IPS-NIHi7 (cell line): Measurements from ENCODE around the gene CCNB2.
"Not testable (repeated sequence)": the region's sequence is repeated elsewhere in the genome, so short reads cannot be mapped to it uniquely, and the experiment has no call there.

Source experiments
- DNase-seq: peaks from one replicate; pipeline ENCODE4 v3.0.0; 2012; ENCODE audit warnings: mixed read lengths; ENCODE audit errors: extremely low spot score

The CCNB2 gene

GRCh38 chr15:59133929-59134427 lies 29.0 kb downstream of the CCNB2 start:
- DNase-seq: no peak

- no peak for DNase-seq
These were observed 32.6 kb downstream of the CCNB2 start for GRCh38 chr15:59137566-59137965.

DNA sequence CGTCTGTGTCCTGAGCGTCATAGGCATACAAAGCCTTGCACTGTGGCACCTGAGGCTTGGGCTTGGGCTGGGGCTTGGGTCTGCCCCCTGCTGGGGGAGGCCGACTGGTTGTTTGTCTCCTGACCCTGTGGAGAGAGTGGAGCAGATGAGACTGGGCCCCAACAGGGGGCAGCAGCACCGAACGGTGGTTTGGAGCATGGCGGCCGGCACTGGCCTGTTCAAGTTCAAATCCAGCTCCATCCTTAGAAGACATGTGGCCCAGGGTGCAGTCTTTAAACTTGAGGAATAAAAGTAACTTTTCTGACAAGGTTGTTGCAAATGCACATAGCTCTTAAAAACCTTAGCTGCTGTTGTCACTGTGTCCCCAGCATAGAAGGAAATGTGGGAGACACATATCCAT lies 33.3 kb downstream of the CCNB2 start:
- peak; percentile 93 for DNase-seq

DNA sequence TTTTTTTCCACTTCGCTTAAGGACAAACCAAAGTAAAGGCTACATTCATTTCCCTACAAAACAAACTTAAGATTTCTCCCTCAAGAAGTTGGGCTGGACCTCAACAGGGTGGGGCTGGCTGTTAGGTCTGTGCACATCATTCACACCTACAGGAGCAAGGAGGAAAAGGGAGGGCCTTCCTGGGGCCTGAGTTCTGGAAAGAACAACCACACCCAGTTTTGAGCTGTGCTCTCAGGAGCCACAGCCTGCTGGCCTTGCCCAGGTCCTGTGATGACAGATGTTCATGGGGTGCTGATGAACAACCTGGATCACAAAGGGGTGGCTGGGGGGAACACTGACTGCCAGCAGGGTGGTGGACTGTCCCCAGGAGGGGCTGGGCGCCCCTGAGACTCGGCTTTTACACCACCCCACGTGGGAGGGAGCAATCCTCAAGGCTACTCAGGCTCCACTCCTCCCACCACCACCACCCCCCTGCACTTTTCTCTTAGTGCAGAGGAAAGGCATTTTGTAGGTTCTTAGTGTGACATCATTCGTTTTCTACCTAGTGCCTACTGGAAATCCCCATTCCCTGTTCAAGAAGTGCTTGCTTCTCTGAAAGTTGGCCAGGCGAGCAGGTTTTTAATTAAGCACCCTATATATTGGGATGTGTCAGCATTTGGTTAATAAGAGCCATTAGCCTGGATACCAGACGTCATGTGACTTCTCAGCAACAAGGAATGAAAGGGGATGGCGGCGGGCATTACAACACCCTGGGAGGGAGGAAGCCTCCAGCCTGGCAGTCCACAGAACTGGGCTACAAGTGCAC lies 35.7 kb downstream of the CCNB2 start:
- DNase-seq: no peak

DNA sequence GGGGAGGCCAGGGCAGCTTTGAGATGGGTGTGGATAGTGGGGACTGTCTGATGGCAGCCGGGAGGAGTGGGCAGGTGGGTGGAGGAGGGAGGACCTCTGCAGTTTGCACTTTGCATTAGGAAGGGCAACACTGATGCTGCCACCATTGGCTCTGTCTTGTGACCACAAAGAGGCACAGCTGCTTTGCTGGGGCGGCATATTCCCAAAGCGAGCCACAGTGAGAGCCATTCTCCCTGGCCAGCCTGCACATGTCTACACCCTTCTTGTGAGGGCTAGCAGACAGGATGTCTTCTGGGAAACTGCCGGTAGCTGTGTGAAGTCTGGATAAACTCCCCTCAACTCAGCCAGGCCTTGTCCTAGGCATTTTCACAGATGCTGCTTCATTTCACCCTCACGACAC lies 38.3 kb downstream of the CCNB2 start:
- no peak for DNase-seq

DNA sequence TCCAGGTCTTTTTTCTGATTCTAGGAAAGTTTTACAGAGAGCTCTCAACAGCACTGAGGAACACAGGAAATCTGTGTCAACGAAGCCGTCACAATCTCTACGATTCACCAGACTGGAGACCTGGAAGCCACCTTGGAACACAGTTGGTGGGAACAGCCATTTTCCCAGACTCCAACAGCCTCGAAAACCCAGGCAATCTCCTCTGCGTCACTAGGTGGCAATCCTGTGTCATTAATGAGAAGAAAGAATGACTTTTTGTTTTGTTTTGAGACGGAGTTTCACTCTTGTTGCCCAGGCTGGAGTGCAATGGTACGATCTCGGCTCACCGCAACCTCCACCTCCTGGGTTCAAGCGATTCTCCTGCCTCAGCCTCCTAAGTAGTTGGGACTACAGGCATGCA lies 39.6 kb downstream of the CCNB2 start:
- DNase-seq: not testable (repeated sequence)

DNA sequence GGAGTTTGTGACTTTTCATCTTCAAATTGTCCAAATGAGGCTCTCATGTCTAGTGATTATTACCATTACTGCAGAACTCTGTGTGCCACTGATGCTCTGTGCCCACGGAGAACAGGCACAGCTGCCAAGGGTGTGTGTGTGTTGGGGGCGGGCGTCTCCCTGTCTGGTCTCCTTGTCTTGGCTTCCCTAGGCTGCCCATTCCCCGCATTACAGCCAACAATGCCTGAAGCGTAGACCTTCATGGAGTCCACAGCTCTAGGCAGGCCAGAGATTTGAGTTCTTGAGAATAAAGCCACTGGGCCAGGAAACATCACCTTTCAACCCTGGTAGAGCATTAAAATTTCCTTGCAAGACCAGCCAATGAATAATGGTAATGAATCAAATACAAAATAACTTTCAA lies 42.7 kb downstream of the CCNB2 start:
- DNase-seq: no peak

DNA sequence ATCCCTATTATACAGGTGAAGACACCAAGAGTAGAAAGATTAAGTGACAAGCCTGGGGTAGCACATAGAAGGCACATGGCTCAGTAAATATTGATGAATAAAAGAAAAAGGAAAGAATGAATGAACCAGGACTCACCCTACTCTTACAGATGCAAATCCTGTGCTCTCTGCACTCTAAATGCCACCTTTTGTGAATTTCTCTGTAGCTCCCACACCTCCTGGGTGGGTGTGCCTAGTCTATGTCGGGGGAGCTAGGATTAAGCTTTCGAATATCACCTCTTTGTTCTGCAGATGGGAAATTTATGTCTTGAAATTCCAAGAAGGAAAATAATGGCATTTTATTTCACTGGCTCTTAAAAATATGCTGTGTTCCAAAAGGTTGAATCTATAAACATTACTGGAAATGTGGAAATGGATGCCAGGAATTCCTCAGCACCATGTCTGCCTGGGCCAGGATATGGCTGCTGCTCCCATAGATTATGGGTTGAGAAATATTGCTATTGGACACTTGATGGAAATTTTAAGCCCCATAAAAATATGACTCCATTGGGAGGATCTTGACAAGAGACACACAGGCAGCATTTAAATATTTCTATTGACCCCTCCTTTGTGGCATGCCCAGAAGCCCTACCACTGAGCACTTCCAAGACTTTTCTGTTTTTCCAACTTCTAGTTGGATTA lies 43.3 kb downstream of the CCNB2 start:
- no peak for DNase-seq

- no peak for DNase-seq
These were observed 45.2 kb downstream of the CCNB2 start for GRCh38 chr15:59150185-59150584.

- no peak for DNase-seq
These were observed 47.9 kb downstream of the CCNB2 start for GRCh38 chr15:59152694-59153450.

- DNase-seq: no peak
These were observed 48.5 kb downstream of the CCNB2 start for GRCh38 chr15:59153466-59153865.

DNA sequence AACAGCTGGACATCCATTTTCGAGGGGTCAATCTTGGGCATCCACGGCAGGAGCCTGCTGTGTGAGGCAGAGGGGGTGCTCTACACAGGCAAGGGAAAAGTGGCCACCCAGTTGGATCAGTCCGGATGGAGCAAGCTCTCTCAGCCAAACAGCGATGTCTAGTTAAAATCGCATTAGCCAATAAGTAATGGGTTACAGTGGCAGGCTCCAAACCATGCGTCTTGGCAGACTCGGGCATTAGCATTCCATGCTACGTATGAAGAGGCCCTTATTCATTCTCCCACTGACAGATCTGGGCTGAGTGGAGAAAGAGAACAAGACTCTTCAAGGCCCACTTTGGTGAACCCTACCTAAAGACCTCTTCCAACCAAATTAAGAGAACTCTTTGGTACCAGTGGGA lies 49.3 kb downstream of the CCNB2 start:
- DNase-seq: no peak

GRCh38 chr15:59155431-59155830 lies 50.5 kb downstream of the CCNB2 start:
- no peak for DNase-seq

- DNase-seq: no peak
These were observed 52.5 kb downstream of the CCNB2 start for GRCh38 chr15:59157396-59157795.

DNA sequence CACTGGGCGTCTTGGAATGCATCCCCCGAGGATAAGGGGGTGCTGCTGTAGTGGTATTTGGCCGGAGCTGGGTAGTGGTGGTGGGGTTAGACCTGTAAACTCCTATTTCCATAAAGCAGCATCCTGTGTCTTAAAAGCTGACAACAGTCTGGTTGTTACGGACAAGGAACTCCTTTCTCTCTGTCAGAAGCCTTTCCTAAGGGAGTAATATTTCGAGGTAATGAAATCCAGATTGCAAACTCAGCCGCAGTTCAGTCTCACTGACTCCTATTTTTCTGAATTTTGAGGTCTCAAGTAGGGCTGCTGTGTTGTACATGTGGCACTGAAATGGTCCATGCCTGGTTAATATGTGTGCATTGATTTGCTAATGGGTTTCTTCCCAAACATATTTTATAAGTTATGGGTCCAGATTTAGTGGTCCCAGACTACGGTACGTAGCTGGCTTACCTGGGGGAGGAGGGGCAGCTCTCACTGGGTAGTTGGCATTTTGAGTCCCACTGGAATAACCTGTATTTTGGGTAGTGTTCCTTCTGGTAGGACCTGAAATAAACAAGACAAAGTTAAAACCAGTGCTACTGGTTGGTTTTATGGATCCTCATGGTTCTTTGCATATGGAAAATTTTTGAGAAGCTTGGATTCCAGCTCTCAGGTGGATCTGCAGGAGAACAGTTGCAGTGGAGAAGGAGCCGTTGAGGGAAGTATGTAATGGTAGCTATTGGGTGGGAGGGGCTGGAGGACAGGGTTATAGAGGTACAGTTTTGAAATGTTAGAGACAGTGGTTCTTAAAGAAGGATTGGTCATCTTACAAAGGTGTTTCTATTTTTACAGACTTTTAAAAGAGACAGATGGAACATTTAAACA lies 53.1 kb downstream of the CCNB2 start:
- DNase-seq: no peak

GRCh38 chr15:59158701-59159034 lies 53.7 kb downstream of the CCNB2 start:
- DNase-seq: no peak

- no peak for DNase-seq
These were observed 54.3 kb downstream of the CCNB2 start for GRCh38 chr15:59159210-59159609.

DNA sequence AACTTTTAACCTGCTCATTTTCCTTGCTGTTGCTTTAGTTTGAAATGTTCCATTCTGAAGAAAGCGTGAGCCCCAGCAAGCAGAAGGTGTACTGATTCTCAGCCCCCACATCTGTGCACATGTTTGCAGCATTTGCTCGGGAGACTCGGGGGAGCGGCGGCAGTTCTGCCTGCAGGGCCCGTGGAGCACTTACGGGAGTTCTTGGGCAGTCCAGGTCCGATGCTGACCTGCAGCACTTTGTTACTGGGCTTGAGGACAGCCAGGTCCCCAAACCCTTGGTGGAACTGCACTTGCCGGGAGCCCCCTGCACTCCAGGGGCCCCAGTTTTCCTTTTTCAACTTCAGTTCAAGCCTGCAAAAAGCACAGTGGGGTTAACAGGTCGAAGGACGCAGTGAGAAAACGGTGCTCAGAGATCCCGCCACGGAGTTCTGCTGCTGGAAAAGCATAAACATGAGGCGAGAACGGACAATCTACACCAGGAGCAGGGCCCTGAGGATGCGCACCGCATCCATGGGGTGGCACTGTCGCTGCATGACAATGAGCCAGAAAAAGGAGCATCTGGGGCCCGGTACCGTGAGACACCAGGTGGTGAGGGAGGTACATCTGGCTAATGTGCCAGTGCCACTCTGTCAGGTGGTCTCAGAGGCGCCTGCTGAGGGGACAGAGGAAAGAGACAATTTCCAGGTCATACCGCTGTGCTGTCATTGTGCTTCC lies 56.1 kb downstream of the CCNB2 start:
- DNase-seq: peak; percentile 63

DNA sequence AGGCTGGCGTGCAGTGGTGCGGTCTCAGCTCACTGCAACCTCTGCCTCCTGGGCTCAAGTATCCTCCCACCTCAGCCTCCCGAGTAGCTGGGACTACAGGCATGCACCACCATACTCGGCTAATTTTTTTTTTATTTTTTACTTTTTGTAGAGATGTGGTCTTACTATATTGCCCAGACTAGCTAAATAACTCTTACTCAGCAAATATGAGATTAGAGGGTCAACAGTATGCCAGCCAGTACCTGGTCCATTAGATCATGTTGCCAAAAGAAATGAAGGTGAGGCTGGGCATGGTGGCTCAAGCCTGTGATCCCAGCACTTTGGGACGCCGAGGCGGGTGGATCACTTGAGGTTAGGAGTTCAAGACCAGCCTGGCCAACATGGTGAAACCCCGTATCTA lies 57.1 kb downstream of the CCNB2 start:
- not testable (repeated sequence) for DNase-seq

GRCh38 chr15:59165726-59166125 lies 60.8 kb downstream of the CCNB2 start:
- DNase-seq: no peak

GRCh38 chr15:59166166-59166565 lies 61.2 kb downstream of the CCNB2 start:
- DNase-seq: no peak
